ENCODE results near the gene SLC39A3.
"Not testable (repeated sequence)": the region's sequence is repeated elsewhere in the genome, so short reads cannot be mapped to it uniquely, and the experiment has no call there.

Gene SLC39A3

DNA sequence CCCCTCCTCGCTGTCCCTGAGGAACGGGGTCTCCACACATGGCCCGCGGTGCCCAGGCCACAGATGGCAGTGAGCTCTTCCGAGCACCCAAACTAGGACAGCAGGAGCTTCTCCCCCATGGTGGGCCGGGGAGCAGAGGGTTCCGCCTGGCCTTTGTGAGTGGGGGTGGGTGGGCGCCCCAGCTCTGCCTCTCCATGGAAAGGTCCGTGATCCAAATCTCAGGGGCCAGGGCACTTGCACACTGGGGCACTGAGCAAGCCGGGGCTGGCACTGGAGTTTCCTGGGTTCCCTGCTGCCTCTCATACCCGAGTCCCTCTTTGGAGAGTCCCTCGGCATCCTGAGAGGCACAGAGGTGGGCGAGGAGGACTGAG is 16.5 kb downstream of the SLC39A3 start:
- no peak for DNase-seq

DNA sequence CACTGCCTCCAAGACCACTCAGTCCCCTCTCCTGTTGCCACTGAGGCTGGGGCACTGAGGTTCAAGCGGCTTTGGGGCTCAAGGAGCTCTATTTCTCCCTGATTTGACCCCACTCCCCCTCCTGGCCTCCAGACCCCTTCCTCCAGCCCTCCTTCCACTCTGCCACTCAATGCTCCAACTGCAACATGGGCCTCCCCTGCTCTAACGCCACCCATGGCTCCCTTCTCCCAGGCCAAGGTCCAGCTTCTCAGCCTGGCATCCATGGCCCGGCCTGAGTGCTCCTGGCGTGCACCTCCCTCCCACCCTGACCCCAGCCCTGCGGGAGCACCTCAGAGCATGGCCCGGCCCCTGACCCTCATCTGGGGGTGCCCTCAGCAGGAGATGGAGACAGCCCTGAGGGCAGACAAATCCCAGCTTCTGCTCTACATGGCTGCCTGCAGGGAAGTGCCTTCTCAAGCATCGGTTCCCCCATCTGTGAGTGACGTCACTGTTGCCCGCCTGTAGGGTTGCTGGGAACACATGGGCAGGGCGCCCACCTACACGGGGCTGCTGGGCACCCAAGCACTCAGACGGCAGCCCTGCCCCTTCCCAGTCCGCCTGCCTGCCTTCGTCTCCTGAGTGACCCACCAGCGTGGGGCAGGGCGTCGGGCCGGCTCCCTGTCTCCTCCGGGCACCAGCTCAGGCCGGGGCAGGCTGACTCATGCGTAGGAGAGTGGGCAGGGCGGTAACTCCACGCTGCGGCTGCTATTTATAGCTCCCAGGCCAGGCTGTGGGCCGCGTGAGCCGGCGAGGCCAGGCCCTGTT is 17.1 kb downstream of the SLC39A3 start:
- DNase-seq, result peak in 30 of 56 donors; percentile 12 to 72 (median 42)

DNA sequence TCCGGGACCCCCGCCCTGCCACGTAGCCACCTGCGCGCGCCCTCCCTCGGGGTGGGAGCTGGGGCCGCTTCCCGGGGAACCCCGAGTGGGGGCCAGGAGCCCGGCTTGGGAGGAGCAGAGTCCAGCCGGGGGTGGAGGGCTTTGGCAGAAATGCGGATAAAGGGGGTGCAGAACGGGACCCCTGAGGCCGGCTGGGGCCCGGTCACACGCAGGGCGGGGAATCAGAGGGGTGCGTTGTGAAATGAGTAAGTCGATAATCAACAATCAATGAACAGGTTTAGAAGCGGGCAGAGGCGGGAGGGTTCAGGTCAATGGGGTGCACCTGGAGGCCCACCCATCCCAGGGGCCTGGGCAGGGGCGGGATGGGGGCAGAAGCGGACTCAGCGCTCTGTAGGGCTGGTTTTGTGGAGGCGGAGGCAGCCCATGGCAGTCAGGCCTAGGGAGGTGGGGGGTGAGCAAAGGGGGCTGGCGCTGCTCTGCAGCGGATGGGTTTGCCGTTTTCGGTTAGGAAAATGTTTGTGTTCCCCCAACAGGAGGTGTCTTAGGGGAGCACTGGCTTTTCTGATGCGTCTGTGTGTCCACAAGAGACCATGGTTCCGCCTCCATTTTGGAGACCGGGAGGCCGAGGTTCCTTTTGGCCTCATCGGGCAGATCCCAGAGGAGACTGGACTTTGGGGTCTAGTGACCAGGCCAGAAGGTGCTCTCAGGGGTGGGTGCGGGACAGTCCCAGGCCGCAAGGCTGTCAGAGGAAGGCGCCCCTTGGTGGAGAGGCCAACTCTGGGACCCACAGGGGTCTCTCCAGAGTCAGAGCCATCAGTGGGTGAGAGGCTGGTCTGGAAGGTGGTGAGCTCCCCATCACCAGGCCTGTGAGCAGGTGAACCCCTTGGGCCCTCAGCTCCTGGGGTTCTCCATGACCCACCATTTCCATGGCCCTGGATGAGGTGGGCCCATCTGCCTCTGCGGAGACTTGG is 18.0 kb downstream of the SLC39A3 start:
- peak in 1 of 56 donors; percentile 31 for DNase-seq

DNA sequence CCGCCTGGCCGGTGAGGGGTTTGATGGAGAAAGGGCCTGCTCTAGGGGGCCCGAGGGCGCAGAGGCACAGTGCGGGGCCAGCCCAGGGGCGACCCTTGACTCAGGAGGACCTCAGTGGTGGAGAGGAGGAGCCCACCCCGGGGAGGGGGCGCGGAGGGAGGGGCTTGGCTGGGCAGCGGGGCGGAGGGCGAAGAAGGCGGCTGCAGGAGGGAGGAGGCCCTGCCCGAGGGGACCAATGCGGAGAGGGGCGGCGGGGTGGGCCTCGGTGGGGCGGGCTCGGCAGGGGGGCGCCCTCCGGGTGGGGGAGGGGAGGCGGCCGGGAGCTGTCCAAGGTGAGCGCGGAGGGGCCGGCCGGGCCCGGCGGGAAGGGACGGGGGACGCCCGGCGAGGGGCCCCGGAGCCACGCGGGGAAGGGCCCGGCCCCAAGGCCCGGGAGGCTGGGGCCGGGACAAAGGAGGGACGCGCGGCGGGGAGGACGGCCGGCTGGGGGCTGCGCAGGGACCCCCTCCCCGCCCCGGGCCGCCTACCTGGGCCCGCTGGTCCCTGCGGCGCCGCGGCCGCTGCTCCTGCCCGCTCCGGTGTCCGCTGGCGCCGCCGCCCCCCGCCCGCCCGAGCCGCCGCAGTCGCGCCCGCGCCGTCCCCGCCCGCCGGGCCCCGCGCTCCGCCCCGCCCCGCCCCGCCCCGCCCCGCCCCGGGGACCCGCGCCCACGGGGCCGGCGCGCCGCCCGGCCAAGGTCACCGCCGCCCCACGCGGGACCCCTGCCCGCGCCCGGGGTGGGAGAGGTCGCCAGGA is 18.8 kb downstream of the SLC39A3 start, which contains the start of gene DIRAS1:
DIRAS1 (minus strand) TSS at position 596 of the 793 bp plus-strand sequence. CDS start 3,566 bp downstream, outside the sequence.
- DNase-seq, result no peak

DNA sequence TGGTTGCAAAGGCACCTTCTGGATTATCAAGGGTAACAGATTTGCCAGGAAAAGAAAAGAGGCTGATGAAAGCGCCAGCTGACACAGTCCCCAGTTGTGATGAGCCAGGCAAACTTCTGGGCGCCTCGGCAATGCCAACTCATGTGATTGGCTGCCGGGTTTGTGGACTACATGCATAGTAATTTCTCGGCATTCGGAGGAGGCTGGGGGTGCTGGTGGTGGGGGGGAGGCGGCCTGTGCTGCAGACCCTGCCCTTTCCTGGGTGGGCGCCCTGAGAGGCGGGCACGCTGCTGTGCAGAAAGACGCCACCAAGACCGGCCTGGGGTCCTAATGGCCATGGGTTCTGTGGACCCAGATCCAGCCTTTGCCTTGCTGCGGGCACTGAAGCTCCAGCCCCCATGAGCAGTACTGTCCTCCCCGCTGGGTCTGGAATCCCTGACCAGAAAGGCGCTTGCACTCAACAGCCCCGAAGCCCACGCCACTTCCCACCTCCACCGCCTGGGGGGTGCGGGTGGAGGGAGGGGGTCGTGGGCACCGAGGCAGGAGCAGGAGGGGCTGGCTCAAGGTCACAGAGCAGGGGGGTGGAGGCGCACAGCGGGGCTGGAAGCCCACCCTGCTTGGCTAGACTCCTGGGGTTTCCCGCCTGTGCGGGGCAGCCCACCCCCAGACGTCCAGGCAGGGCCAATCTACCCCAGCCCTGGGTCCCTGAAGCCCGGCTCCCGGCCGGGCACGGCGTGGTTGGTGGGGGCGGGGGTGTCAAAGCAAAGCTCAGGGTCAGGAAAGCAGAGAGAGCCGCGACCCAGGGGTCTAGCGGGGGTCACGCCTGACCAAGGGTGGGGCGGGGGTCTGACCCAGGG is 19.7 kb downstream of the SLC39A3 start:
- peak in 33 of 56 donors; percentile 10 to 69 (median 40) for DNase-seq

DNA sequence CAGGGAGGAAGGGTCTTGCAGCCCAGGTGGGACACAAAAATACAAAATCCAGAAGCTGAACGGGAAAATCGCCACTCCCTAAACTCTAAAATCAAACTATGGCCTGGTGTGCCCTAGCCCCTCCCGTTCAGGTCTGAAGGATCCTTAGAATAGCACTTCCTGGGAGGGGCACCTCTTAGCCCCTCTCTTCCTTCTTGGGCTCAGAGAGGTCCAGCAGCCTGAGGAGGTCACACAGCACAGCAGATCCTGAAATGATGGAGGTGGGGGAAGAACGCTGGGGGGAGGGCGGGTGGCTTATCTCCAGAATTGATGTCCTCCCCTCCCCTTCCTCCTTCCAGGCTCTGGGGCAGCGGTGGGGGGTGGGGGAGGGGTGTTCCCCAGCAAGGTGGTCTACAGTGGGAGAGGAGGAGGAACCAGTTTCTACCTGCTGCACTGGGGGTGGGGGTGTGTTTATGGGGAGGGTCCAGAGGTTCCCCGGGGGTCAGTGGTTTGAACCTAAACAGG is 20.5 kb downstream of the SLC39A3 start:
- DNase-seq, result no peak

DNA sequence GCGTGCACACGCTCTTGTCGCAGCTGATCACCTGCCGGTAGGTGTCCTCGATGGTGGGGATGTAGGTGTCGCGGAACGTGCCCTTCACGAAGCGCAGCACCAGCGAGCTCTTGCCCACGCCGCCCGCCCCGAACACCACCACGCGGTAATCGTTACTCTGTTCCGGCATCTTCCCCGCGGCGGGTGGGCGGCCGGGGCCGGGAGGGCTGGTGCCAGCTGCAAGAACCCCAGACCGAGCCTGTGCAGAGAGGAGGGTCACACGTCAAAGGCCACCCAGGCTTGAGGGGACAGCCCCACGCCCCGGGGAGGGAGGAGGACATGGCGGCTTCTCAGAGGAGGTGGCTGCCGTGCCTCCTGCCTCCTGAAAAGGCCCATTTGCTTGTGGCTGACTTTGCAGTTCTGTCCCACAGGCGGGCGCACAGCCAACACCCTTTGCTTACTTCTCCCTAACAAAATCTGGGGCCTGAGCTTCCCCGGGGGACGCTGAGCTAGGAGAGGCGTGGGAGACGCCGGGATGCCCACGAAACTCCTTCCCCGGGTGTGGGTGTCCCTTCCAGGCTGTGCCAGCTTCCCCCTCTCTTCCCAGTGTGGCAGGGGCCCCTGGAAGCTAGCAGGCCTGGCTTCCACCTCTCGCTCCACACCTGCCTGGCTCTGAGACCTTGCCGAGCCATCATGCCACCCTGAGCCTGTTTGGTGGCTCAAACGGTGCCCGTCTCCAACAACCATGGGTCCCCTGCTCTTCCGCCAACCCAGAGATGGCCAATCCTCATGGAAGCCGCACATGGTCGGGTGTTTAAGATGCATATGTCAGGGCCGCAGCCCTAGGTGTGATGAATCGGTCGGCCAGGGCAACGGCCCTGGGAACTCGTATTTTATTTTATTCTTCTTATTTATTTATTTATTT is 21.9 kb downstream of the SLC39A3 start:
- no peak for DNase-seq

DNA sequence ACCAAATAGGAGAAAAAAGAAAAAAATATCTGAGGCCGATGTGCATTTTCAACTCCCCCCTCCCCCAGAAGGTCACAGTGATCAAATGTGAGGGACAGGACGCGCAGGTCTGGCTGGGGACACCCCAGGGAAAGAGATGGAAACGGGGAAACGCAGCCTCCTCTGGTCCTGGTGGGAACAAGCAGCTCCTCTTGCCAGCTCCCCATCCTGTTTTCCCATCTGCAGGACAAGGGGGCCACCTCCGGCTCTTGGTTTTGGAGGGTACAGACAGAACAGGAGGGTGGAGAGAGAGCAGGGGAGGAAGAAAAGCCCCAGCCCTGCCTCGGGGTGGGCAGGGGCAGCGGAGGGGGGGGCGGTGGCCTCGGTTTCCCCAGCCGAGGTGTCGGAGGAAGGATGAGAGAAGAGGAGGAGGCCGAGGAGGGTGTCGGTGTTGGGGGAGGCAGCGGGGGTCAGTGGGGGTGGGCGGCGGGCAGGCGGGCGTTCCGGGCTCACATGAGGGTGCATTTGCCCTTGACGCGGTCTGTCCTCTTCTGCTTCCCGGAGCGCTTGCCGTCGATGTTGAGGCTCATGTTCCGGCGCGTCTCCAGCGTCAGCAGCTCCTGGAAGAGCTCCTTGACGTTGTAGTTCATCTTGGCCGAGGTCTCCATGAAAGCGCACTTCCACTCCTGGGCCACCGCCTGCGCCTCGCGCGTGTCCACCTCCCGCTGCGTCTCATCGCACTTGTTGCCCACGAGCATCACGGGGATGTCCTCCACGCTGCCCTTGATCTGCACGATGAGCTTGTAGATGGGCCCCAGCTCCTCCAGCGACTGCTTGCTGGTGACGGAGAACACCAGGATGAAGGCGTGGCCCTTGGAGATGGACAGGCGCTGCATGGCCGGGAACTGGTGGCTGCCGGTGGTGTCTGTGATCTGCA is 22.8 kb downstream of the SLC39A3 start:
- DNase-seq, result no peak

DNA sequence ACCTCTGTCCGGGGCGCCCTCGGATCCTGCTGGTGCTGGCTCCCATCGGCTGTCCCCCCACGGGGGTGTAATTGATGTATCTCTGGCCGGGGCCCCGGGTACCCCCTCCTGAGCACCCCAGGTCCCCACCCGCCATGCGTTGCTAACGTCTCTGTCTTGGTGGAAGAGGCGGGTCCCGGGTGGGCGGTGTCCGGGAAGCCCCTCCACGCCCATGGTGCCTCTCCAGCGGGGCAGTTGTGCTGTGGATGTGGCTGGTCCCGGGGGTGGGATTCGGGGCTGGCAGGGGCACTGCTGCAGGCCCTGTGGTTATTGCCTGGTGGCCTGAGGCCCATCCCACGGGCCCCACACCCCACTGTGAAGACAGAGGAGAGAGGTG is 23.6 kb downstream of the SLC39A3 start:
- no peak for DNase-seq

DNA sequence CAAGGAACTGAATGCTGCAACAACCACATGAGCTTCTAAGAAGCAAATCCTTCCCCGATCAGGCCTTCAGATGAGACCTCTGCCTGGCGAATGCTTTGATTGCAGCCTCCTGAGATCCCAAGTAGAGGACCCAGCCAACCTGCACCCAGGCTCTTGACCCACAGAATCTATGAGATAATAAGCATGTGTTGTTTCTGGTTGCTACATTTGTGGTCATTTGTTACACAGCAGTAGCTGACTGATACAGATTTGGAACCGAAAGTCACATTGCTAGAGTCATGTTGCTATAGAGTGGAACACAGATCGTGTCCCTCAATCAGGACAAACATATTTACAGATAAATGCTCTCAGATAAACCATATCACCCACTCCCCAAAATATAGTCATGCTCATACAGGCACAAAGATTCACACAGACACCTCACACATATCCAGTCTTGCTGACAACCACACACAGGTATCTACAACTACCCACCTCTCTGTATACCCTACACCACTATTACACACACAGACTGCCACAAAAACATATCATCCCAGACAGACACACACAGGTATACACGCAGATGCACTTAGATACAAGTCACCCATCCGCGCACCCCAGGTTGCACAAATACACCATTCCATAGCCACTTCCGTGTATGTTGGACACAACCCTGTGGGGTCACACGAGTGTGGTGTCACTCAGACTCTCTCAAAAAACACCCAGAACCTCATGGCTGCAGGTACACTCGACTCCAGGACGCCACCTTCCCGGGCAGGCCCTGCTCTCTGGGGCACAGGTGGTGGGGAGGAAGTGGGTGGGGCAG is 24.1 kb downstream of the SLC39A3 start:
- no peak for DNase-seq

DNA sequence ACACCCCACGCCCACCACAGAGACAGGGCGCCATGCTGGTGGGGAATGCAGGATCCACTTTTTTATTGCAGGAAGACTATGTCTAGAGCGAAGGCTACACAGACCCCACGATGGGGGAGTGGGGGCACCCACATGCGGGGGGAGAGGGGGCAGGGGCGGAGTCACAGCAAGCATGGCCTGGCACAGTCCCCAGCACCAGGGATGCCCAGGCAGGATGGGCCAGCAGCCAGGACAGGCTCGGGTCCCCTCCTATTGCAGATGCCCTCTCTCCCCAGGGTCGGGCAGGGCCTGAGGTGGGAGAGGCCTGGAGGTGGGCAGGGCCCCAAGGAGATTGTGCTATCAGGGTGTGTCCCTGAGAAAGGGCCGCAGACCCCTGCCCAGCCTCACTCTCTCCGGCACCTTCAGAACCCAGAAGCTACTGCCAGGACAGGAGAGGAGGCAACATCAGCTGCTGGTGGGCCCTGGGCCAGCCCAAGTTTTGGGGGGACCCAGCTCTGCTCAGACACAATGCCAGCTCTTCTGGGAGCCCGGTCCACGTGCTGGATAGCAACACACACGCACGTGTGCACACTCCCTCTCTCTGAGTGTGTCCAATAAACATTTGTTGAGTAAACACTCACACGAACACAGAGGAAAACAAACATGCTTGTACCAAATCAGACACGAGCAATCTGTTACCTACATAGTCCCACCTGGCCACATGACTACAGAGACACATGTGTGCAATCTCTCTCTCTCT is 25.1 kb downstream of the SLC39A3 start:
- no peak for DNase-seq

DNA sequence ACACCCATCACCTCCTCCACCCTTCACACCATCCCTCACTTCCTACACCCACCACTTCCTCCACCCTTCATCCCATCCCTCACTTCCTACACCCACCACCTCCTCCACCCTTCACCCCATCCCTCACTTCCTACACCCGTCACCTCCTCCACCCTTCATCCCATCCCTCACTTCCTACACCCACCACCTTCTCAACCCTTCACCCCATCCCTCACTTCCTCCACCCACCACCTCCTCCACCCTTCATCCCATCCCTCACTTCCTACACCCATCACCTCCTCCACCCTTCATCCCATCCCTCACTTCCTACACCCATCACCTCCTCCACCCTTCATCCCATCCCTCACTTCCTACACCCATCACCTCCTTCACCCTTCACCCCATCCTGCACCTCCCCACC is 25.7 kb downstream of the SLC39A3 start:
- DNase-seq, result not testable (repeated sequence)

DNA sequence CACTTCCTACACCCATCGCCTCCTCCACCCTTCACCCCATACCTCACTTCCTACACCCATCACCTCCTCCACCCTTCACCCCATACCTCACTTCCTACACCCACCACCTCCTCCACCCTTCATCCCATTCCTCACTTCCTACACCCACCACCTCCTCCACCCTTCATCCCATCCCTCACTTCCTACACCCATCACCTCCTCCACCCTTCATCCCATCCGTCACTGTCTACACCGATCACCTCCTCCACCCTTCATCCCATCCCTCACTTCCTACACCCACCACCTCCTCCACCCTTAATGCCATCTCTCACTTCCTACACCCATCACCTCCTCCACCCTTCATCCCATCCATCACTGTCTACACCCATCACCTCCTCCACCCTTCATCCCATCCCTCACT is 26.6 kb downstream of the SLC39A3 start:
- DNase-seq, result not testable (repeated sequence)

DNA sequence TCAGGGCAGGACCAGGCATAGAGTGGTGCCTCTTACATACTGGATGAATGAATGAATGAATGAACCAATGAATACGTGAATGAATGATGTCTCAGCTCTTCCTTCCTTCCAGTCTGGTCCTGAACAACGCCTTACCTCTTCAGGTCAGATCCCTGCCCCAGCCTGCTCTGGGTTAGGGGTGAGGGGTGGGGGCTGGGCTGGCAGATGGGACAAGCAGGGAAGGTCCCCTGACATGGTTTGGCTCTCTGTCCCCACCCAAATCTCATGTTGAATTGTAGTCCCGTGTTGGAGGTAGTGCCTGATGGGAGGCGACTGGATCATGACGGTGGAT is 28.0 kb downstream of the SLC39A3 start:
- DNase-seq, result no peak

DNA sequence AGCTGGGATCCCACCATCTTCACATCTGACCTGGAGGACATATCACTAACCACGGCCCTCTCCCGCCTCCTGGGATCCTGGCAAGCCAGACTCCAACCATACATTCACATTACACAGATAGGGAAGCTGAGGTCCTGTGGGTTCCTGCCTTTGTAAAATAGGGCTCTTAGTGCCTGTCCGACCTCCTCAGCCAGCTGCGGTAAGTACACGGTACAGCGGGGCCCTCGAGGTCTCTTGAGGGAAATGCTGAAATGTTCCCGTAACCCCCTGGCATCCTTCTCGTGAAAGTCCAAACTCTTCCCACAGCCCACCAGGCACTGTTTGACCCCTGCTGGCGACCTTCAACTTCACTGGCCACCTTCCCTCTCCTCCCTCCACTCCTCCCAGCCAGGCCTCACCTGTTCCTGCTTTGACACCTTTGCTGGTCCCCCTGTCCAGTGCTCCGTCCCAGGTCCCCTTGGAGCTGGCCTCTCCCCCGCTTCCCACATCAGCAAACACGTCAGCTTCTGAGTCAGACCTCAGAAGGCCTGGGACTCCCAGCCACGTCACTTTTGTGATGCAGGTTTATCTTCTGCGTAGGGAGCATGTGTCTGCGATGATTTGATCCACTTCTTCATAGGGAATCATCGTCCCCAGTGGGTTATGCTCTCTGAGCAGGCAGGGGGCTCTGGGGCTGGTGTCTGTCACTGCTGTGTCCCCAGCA is 28.5 kb downstream of the SLC39A3 start:
- no peak for DNase-seq

DNA sequence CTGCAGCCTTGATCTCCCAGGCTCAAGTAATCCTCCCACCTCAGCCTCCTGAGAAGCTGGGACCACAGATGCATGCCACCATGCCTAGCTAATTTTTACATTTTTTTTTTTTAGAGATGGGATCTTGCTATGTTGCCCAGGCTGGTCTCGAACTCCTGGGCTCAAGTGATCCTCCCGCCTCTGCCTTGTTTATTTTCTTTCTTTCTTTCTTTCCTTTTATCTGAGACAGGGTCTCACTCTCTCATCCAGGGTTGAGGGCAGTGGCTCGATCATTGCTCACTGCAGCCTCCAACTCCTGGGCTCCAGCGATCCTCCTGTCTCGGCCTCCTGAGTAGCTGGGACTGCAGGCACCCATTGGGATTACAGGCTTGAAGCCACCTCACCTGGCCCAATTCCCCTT is 33.6 kb downstream of the SLC39A3 start:
- no peak for DNase-seq

All from amygdala (tissue), 56 donors.